ENCODE data around the gene C12orf57. TPM values are rescaled to one million over a fixed set of nuclear protein-coding genes. Genes with fewer than 3 reads are reported as not detected.

The C12orf57 gene
- total RNA-seq, 2 experiments from 2014 or later: 305 to 311 TPM

GRCh38 chr12:6980075-6980474 lies 36.3 kb downstream of the C12orf57 start:
- no peak for ATAC-seq (ENCODE audit: poor library complexity)
- CTCF ChIA-PET: interaction anchor here (1.4 kb wide), 1 partner anchor 35 kb away, joined by 3 read pairs; no protein-coding TSS in a partner anchor

GRCh38 chr12:6980740-6981139 lies 36.9 kb downstream of the C12orf57 start:
- Histone ChIP-seq H3K27me3 (ENCODE audit: control insufficient read depth in 1 of 2, insufficient read depth in 2 of 2, low read length in 2 of 2) (no peaks in the 10 kb centered on the region), H3K36me3 (ENCODE audit: insufficient read depth, low read length) (peaks cover 82% of the 10 kb centered on the region), H3K4me1 (ENCODE audit: insufficient read depth, low read length) (no peaks in the 10 kb centered on the region), H3K4me3 (ENCODE audit: low read length) (no peak overlapping the region), H3K9me3 (ENCODE audit: control insufficient read depth in 1 of 2, insufficient read depth in 1 of 2, low read length in 2 of 2) (no peaks in the 10 kb centered on the region), H3K27ac (ENCODE audit: low read depth in 1 of 2, low read length in 2 of 2) (no peak overlapping the region)
- intact Hi-C loops (cut with DNase I, micrococcal nuclease): no loop called here
- Mint-ChIP-seq H3K27me3 (no peaks in the 10 kb centered on the region), H3K36me3 (ENCODE audit: low read depth) (peaks cover 81% of the 10 kb centered on the region), H3K4me3 (no peak overlapping the region), H3K4me1 (ENCODE audit: low read depth) (peaks cover 5% of the 10 kb centered on the region), H3K9me3 (no peaks in the 10 kb centered on the region), H3K27ac (no peak overlapping the region)
- no peak for TF ChIP-seq CTCF (IDR thresholded peaks at IDR 0.05)
- POLR2A ChIA-PET: interaction anchor here (1.2 kb wide), 1 partner anchor 37 kb away, joined by 3 read pairs; the partner anchor contains the start of genes C12orf57 and RNU7-1
- no peak for ATAC-seq (ENCODE audit: poor library complexity)
- CTCF ChIA-PET: interaction anchor here (1.4 kb wide), 1 partner anchor 35 kb away, joined by 3 read pairs; no protein-coding TSS in a partner anchor
- no peak for DNase-seq

More at GRCh38 chr12:6980075-6980474, 36.3 kb downstream of the C12orf57 start:
- Mint-ChIP-seq H3K27ac (no peak overlapping the region), H3K9me3 (no peaks in the 10 kb centered on the region), H3K4me1 (ENCODE audit: low read depth) (peaks cover 5% of the 10 kb centered on the region), H3K36me3 (ENCODE audit: low read depth) (peaks cover 88% of the 10 kb centered on the region), H3K4me3 (no peak overlapping the region), H3K27me3 (no peaks in the 10 kb centered on the region)
- peaks cover 88% of the 10 kb centered on the region for H3K36me3 ChIP-seq (ENCODE audit: insufficient read depth, low read length)
- H3K9me3 ChIP-seq (ENCODE audit: control insufficient read depth in 1 of 2, insufficient read depth in 1 of 2, low read length in 2 of 2): no peaks in the 10 kb centered on the region
- no peaks in the 10 kb centered on the region for H3K4me1 ChIP-seq (ENCODE audit: insufficient read depth, low read length)
- H3K27ac ChIP-seq (ENCODE audit: low read depth in 1 of 2, low read length in 2 of 2): no peak overlapping the region
- no peaks in the 10 kb centered on the region for H3K27me3 ChIP-seq (ENCODE audit: control insufficient read depth in 1 of 2, insufficient read depth in 2 of 2, low read length in 2 of 2)
- intact Hi-C loops (cut with DNase I, micrococcal nuclease): no loop called here
- POLR2A ChIA-PET: interaction anchor here (1.2 kb wide), 1 partner anchor 36 kb away, joined by 3 read pairs; the partner anchor contains the start of genes C12orf57 and RNU7-1
- no peak overlapping the region for H3K4me3 ChIP-seq (ENCODE audit: low read length)
- TF ChIP-seq CTCF (IDR thresholded peaks at IDR 0.05): no peak
- DNase-seq: no peak

- no peak overlapping the region for H3K27ac Mint-ChIP-seq
- POLR2A ChIA-PET: no interaction called here
These were observed 37.6 kb downstream of the C12orf57 start for GRCh38 chr12:6981152-6982052.

More at GRCh38 chr12:6981152-6982052, 37.6 kb downstream of the C12orf57 start:
- H3K36me3 Mint-ChIP-seq (ENCODE audit: low read depth): peaks cover 80% of the 10 kb centered on the region
- H3K4me1 Mint-ChIP-seq (ENCODE audit: low read depth): peaks cover 5% of the 10 kb centered on the region
- H3K4me1 ChIP-seq (ENCODE audit: insufficient read depth, low read length): no peaks in the 10 kb centered on the region
- no peak overlapping the region for H3K4me3 ChIP-seq (ENCODE audit: low read length)
- TF ChIP-seq CTCF (IDR thresholded peaks at IDR 0.05): no peak
- no peak overlapping the region for H3K27ac ChIP-seq (ENCODE audit: low read depth in 1 of 2, low read length in 2 of 2)
- CTCF ChIA-PET: interaction anchor here (0.5 kb wide), 1 partner anchor 128 kb away, joined by 3 read pairs; the partner anchor contains the start of gene C1RL
- H3K4me3 Mint-ChIP-seq: no peak overlapping the region
- no peaks in the 10 kb centered on the region for H3K9me3 ChIP-seq (ENCODE audit: control insufficient read depth in 1 of 2, insufficient read depth in 1 of 2, low read length in 2 of 2)
- ATAC-seq (ENCODE audit: poor library complexity): no peak
- DNase-seq: no peak
- peaks cover 75% of the 10 kb centered on the region for H3K36me3 ChIP-seq (ENCODE audit: insufficient read depth, low read length)
- H3K27me3 ChIP-seq (ENCODE audit: control insufficient read depth in 1 of 2, insufficient read depth in 2 of 2, low read length in 2 of 2): no peaks in the 10 kb centered on the region
- H3K27me3 Mint-ChIP-seq: no peaks in the 10 kb centered on the region
- intact Hi-C loops (cut with DNase I, micrococcal nuclease): no loop called here
- no peaks in the 10 kb centered on the region for H3K9me3 Mint-ChIP-seq

All from CD4-positive, alpha-beta T cell (primary cell).